AG08395 (cell line): ENCODE data around the gene ZDHHC20.

Source experiments
- DNase-seq: peaks from one replicate; pipeline ENCODE4 v3.0.0; 2012; ENCODE audit warnings: mixed read lengths, low spot score

The ZDHHC20 gene, protein sequence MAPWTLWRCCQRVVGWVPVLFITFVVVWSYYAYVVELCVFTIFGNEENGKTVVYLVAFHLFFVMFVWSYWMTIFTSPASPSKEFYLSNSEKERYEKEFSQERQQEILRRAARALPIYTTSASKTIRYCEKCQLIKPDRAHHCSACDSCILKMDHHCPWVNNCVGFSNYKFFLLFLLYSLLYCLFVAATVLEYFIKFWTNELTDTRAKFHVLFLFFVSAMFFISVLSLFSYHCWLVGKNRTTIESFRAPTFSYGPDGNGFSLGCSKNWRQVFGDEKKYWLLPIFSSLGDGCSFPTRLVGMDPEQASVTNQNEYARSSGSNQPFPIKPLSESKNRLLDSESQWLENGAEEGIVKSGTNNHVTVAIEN

DNA sequence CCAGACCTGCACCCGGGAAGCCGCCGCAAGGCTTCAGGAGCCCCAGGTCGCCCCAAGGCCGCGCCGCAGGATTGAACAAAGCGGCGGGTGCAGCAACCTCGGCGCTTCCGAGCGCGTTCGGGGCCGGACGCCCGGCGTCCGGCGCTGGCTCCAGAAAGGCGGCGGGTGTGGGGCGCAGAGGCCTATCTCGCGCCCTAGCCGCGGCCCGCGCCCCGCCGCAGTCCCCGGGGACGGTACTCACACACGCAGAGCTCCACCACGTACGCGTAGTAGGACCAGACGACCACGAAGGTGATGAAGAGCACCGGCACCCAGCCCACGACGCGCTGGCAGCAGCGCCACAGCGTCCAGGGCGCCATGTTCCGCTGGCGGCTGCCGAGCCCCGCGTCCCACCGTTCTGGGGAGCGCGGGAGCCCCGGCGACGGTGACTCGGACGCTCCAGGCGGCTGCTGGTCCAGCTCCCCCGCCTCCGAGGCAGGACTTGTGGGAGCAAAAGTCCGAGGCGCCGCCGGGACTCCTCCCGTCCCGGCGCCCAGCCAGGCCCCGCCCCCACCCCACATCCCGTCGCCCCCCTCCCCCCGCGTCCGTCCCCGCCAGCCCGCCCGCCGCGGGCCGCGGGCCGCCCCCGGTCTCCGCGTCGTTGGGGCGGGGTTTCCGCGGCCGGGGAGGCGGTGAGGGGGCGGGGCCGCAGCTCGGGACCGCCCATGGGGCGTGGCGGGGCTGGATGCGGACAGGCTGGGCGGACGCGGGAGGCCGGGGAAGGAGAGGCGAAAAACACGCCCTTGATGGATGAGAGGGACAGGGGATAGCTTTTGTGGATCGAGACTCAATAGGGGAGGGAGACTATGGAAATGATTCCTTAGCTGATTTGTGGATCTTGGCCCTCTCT, at the start of gene ZDHHC20:
TSS of gene ZDHHC20 (minus strand) at position 491 of the 889 bp plus-strand sequence. CDS start at position 359, 132 bp downstream.
- DNase-seq: peak; percentile 98

DNA sequence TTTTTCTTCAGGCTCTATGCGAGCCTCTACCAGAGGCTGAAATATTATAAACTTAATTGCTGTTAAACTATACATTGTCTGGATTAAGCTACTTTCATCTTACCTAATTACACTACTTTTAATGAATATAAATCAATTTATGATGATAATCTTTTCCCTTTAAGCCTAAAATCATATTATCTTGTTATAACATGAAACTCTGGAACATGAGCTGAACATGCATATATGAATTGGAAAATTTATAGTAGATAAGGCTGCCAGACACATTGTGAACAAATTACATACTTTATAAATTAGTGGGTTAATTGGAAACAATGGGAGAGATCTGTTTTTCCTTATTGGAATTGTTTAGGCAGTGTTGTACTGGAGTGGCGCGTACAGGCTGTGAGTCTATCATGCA, 45.3 kb upstream of the ZDHHC20 start:
- no peak for DNase-seq

DNA sequence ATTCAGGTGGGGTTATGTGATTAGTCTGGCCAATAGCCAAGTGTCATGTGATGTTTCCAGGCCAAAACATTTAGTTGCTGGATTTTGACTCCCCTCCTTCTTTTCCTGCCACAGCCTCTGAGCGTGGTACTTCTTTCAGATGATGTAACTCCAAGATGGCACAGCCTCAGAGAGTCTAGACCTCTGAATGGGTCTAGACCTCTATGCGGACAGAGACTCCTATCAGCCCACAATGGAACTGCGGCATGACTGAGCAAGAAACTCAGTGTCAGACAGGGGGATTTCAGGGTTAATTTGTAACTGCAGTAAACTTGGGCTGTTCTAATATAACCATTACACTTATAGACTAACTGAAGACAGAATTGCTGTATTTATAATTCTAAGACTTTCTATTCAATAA, 42.6 kb upstream of the ZDHHC20 start:
- no peak for DNase-seq

DNA sequence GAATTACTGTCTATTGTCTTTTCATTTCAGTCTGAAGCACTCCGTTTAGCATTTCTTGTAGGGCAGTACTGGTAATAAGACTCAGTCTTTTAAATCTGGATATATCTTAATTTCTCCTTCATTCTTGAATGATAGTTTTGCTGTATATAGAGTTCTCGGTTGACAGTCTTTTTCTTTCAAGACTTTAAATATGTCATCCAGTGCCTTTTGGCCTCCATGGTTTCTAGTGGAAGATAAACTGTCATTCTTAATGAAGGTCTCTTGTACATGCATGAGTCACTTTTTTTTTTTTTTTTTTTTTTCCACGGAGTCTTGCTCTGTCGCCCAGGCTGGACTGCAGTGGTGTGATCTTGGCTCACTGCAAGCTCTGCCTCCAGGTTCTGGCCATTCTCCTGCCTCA, 27.2 kb upstream of the ZDHHC20 start:
- DNase-seq: no peak

DNA sequence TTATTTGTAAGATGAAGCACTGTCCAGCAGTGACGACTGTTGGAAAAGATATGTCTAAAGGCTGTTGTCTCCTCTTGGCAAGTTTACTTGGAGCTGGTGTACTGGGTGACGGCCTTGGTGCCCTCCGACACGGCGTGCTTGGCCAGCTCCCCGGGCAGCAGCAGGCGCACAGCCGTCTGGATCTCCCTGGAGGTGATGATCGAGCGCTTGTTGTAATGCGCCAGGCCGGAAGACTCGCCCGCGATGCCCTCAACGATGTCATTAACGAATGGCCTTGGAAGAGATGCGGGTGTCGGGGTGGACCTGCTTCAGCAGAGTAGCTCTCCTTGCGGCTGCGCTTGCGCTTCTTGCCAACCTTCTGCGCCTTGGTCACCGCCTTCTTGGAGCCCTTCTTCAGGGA, 24.6 kb upstream of the ZDHHC20 start:
- DNase-seq: no peak

DNA sequence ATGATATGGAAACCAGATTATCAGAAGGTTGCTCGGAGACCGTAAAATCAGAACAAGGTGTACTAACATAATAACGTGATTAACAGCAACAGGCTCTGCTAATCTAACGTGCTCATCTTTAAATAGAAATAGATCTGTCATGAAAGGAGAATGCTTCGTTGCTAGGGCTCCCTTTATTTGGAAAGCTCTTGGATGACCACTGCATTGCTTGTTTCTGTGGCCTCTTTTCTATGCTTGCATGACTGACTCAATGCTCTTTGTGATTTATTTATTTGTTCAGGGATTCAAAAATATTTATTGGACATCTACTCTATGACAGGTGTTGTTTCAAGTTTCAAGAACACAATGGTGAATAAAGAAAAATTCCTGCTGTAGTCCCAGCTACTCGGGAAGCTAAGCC, 22.3 kb upstream of the ZDHHC20 start:
- DNase-seq: peak; percentile 14

DNA sequence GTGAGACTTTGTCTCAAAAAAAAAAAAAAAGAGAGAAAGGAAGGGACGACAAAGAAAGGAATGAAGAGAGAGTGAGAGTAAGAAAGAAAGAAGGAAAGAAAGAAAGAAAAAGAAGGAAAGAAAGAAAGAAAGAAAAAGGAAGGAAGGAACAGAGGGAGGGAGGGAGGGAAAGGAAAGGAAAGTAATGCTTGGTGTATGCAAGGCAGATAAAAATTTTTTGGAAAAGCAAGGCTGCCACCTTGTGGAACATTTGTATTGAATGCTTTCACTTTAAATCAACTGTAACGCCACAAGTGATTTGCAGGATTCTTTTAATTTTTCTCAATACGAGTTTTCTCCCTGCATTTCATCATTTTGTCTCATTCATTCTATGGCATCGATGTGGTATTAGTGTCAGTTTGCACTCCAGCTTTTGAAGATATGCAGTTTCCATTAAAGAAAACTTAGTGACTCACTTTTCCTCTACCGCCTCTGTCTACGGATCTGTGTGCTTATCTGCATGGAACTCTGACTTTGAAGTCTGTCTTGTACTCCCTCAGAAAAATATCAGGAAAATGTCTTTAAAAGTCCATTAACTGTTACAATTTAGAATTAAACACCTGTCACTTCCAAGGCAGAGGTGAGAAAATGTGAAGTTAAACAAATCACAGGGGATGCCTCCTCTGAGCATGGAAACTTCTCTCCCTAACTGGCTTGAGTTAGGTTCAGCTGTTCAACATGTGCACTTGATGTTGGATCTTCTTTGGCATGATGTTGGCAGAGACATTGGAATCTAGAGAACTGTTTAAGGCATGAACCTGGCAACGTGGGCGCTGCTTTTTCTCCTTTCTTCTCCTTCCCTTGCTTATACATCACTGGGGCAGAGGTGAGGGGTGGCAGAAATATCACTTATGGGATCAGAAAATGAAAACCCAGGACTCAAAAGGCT, 20.0 kb upstream of the ZDHHC20 start:
- peak; percentile 50 for DNase-seq

DNA sequence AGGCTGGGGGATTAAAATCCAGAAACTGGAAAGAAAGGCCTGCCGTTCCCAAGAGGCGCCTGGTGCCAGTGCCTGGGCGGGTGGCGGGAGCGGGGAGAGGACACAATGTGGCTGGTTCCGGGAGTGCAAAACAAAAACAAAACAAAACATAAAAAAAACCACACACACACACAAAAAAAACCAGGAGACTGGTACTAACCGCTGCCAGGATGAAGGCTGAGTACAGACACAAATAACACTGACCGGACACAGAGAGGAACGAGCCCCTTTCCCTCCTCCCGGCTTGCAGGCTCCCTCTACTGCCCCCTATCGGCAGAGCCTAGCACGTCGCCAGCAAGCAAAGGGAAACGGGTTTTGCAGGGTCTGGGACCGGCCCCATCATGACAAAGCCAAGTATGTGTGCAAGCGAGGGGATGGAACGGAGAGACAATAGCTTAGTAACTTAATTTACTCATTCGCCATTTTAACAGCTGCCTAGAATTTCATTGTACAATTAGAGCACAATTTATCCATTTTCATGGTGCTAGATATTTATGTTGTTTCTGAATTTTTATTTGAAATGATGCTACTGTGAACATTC, 17.9 kb upstream of the ZDHHC20 start:
- peak; percentile 67 for DNase-seq

DNA sequence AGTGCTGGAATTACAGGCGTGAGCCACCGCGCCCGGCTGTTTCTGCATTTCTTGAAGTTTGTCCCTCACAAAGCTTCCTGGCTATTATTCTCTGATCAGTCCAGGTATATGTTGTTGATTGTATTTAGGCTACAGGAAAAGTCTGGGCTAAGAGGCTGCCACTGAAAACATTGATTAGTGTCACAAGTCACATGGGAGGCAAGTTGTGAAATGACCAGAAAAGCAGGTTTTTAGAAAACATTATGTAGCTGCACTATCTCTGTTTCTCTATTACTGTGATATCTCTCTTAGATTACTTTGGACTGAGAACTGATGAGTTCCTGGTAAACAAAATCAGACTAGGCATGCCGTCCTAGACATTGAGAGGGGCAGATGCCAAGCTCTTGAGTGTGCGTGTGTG, 16.0 kb upstream of the ZDHHC20 start:
- no peak for DNase-seq

DNA sequence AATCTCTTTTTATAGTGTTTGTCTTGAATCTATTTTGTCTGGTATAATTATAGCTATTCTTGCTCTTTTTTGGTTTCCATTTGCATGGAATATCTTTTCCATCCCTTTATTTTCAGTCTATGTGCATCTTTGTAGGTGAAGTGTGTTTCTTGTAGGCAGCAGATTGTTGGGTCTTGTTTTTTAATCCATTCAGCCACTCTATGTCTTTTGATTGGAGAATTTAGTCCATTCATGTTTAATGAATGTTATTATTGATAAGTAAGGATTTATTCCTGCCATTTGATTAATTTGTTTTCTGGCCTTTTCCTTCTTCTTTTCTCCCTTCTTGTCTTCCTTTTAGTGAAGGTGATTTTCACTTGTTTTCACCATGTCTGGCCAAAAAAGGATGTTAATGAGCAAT, 11.7 kb upstream of the ZDHHC20 start:
- no peak for DNase-seq

DNA sequence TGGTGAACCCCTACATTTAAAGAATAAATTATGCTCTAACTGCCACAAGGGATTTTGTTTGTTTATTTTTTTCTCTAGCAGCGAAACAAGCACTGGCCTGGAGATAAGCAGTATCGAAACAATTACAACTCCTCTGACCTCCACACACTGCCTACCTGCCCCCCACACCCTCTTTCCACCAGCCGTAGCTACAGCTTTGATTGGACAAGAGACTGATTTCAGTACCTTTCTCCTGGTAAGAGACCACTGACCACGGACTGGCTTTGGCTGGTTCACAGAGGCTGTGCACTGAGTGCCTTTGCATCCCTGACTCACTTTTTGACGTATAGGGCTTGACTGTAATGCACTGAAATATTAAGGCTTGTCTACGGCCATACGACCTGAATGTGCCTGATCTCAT, 7.4 kb upstream of the ZDHHC20 start:
- no peak for DNase-seq

DNA sequence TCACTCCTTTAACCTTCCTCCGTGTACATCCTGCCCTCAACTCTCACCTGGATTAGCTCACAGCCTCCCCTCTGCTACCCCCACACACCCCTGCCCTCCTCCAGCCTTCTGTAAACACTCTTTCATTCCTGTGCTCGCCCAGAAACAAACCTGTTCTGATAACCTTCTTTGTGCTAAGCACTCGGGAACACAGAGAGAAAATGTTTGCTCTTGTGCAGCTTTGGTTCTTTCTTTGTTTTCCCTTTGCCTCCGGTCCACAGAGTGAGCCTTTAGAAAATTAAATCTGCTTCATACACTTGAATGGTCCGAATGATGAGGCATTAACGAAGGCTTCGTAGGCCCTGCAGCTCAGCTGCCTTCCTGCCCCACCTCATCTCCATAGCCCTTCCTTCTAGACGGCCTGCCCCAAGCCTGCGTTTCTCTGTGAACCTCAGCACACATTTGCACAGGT, 6.6 kb upstream of the ZDHHC20 start:
- DNase-seq: no peak

DNA sequence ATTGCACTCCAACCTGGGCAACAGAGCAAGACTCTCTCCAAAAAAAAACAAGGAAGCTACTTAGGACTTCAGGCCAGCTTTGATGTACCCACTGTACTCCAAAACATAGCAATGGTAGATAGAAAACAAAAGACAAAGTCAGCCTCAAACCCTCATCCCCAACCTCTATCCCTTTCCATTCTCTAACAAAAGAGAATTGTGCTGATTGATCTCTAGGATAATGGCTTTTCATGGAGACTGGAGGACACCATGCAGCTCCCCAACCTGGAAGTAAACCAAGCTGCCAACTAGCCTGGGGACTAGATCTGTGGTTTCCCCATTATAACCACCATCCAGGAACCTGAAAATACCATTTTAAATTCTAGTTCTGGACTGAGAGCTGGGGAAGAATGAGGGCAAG, 4.3 kb upstream of the ZDHHC20 start:
- no peak for DNase-seq

DNA sequence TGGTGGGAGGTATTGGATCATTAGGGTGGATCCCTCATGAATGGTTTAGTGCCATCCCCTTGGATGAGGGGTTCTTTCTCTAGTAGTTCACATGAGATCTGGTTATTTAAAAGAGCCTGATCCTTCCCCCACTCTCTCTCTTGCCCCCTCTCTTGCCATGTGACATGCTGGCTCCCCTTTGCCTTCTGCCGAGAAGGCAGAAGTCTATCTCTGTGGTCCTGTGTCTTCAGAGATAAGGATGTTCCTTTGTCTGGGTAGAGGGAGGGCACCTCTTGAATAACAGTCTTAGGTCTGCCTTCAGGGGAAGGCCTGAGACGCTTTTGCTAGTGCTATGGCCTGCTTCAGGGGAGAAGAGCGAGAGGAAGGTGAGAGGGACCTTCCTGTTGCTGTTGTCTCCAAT, 2.0 kb upstream of the ZDHHC20 start:
- no peak for DNase-seq

DNA sequence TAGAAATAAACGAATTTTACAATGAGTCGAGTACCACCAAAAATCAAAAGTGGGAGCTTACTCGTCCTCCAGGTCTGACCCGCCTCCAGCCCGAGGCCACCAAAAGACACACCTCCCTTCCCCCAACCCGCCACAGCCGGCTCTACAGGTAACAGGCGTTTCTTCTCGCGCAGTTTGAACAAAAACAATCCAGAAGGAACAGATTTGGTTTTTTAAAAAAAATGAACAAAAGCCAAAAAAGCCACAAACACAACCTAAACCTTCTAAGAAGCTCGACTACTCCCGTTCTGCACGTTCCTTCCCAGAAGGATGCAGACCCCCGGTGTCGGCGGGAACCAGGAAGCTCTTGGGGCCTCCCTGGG, 671 bp downstream of the ZDHHC20 start:
- peak; percentile 28 for DNase-seq

DNA sequence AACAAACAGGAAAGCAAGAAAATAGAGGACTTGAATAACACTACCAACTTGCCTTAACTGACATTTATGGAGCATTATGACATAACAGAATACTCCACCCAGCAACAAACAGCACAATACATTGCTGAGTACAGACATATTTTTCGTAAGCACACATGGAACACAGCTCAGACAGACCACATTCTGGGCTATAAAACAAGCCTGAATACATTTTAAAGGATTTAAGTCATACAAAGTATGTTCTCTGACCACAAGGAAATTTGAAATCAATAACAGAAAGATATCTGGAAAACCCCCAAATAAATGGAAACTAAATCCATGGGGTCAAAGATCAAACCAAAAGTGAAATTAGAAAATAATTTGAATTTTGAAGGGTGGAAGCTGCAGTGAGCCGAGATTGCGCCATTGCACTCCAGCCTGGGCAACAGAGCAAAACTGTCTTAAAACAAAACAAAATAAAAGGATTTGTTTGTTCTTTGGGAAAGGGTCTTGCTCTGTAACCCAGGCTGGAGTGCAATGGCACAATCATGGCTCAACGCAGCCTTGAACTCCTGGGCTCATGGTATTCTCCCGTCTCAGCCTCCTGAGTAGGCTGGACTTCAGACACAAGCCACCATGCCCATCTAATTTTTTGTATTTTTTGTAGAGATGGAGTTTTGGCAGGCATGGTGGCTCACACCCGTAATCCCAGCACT, 5.6 kb downstream of the ZDHHC20 start:
- no peak for DNase-seq

DNA sequence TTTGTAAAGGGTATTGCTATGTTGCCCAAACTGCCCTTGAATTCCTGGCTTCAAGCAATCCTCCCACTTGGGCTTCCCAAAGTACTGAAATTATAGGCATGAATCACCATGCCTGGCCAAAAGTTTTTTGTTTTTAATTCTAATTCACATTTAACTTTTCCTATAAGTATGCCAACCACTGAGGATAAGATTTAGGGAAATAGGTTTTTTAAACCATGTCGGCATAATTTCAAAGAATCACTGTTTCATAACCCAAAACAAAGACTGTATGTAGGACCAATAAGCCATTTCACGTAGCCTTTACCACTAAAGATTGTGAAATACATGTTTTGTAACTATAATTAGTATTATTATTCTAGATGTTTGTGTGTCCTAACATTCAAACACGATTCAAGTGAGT, 8.2 kb downstream of the ZDHHC20 start:
- DNase-seq: no peak

DNA sequence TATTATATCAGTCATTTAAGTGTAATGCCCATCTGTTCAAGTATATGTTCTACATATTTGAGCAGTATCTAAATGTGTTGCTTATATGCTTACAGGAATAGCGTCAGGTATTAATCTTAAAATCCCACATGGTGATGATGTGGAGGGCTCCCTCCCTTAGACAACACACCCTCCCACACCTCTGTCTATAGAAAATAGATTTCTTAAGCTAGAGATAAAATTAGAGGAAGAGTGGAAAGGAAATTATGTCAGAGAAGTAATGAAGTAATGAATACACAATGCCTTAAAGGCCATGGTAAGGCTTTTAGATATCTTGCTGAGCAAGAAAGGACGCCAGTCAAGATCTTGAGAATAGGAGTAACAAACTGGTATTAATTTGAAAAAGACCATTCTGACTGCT, 12.4 kb downstream of the ZDHHC20 start:
- DNase-seq: no peak

DNA sequence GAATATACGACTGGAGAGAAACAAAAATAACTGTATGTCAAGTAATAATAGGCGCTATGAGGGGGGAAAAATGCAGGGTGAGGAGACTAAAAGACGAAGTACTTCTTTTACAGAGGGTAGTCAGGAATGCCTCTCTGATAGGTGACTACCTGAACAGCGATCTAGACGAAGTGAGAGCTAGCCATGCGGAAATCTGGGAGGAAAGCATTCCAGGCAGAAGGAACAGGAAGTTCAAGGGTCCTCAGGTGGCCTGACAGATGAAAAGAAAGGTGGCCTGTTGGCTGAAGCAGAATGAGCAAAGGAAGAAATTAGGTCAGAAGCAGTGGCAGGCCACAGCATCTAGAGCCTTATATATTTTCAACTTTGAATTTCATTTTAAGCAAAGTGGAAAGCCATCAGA, 13.3 kb downstream of the ZDHHC20 start:
- no peak for DNase-seq

DNA sequence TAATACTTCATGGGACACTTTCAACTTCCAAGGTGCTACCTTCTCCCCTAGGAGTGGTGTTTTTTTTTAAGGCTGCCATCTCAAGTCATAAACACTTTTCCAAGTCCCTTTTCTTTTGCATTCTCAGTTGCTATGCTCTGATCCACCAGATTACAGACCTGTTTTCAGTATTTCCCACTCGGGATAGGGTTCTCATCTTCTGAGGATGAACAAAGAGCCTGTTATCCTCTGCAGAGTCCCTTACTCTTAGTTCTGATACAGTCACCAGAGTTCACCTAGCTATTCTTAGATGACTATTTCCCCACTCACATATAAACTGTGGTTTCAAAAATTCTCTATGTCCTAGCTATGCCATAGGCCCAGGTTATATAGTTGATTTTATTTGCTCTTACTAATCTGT, 15.9 kb downstream of the ZDHHC20 start:
- DNase-seq: no peak

DNA sequence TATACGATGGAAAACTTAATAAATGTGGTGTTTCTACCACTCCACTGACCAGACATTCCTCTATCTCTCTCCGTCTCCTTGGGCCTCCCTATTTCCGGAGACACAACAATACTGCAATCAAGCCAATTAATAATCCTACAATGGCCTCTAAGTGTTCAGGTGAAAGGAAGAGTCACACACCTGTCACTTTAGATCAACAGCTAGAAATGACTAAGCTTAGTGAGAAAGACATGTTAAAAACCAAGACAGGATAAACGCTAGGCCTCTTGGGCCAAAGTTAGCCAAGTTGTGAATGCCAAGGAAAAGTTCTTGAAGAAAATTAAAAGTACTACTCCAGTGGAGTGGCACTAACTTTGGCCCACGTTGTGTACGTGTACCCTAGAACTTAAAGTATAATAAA, 22.5 kb downstream of the ZDHHC20 start:
- DNase-seq: no peak
